RWPE1 (cell line): ENCODE data around the gene VRTN.

ENCODE experiments used
- CTCF ChIA-PET: fragments of 350-600 bp; sonication (Branson Sonifier 250); formaldehyde crosslinking; extraction: SDS; loops from one replicate; lab custom pipeline; 2021; lab: Yijun Ruan, JAX
- POLR2A ChIA-PET: fragments of 400-600 bp; formaldehyde crosslinking; extraction: SDS; loops from one replicate; lab custom pipeline; 2020; ENCODE audit warnings: antibody characterized with exemption; ENCODE audit not compliant: low non-redundant PET; lab: Yijun Ruan, JAX
- DNase-seq: peaks from one replicate; pipeline ENCODE4 v3.0.0; 2012; ENCODE audit warnings: low spot score
- H3K27ac ChIP-seq: fragments of 450-650 bp; 2 replicates; pipeline ENCODE4 v1.5.1; 2017
- TF ChIP-seq, protein P1 (sequence below): fragments of 450-650 bp; conservative IDR thresholded peaks from 2 replicates; pipeline ENCODE4 v1.5.1; 2017; ENCODE audit warnings: low read depth, mild to moderate bottlenecking

The VRTN gene

DNA sequence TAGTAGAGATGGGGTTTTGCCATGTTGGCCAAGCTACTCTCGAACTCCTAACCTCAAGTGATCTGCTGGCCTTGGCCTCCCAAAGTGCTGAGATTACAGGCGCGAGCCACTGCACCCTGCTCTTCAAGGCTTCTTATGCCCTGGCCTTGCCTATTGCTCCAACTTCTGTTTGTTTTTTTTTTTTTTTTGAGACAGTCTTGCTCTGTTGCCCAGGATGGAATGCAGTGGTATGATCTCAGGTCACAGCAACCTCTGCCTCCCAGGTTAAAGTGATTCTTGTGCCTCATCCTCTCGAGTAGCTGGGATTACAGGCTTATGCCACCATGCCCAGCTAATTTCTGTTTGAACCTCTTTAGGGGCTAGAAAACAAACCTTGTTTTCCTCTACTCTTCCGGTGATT is 39.6 kb upstream of the VRTN start:
- TF ChIP-seq, protein P1, sequence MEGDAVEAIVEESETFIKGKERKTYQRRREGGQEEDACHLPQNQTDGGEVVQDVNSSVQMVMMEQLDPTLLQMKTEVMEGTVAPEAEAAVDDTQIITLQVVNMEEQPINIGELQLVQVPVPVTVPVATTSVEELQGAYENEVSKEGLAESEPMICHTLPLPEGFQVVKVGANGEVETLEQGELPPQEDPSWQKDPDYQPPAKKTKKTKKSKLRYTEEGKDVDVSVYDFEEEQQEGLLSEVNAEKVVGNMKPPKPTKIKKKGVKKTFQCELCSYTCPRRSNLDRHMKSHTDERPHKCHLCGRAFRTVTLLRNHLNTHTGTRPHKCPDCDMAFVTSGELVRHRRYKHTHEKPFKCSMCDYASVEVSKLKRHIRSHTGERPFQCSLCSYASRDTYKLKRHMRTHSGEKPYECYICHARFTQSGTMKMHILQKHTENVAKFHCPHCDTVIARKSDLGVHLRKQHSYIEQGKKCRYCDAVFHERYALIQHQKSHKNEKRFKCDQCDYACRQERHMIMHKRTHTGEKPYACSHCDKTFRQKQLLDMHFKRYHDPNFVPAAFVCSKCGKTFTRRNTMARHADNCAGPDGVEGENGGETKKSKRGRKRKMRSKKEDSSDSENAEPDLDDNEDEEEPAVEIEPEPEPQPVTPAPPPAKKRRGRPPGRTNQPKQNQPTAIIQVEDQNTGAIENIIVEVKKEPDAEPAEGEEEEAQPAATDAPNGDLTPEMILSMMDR, result no peak
- no peak for DNase-seq
- ChIA-PET CTCF (interaction anchor here (0.6 kb wide), 3 partner anchors 17 to 128 kb away, joined by 3 read pairs; no protein-coding TSS in a partner anchor), POLR2A (no interaction called here)
- no peak overlapping the region for H3K27ac ChIP-seq

DNA sequence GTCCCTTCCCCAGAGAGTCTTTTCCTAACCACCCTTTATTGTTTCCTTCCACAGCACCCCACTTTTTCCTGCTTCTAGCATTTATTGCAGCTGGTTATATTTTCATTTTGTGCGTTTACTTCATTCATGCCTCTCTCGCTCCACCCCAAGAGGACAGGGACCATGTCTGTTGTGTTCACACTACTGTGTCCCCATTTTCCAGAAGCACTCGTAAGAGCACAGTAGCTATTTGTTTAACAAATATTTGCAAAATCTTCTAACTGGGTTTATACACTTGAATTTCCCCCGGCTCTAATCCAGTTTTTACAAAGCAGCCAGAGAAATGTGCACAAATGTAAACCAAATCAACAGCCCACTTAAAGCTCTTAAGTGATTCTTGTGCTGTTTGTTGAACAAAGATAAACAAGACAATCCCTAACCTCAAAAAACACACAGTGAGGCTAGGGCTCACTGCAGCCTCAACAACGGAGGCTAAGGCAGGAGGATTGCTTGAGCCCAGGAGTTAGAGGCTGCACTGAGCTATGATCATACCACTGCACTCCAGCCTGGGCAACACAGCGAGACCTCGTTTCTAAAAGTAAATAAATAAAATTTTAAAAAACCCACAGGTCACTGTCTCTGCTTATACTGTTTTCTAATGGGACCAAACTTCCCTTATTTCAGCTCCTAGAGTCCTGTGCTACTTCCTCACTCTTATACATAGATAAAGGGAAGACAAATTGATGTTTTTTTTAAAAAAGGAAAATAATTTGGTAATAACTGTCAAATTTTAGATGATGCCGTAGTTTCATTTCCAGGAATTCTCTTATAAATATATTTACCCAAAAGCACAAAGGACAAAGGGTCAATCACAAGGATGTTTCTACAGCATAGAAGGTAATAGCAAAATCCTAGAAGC is 38.9 kb upstream of the VRTN start:
- CTCF ChIA-PET, result interaction anchor here (0.6 to 1.0 kb wide), 3 partner anchors 13 to 63 kb away, joined by 3 read pairs; no protein-coding TSS in a partner anchor
- no peak overlapping the region for H3K27ac ChIP-seq
- no peak for DNase-seq
- TF ChIP-seq, protein P1, result no peak
- POLR2A ChIA-PET, result no interaction called here

DNA sequence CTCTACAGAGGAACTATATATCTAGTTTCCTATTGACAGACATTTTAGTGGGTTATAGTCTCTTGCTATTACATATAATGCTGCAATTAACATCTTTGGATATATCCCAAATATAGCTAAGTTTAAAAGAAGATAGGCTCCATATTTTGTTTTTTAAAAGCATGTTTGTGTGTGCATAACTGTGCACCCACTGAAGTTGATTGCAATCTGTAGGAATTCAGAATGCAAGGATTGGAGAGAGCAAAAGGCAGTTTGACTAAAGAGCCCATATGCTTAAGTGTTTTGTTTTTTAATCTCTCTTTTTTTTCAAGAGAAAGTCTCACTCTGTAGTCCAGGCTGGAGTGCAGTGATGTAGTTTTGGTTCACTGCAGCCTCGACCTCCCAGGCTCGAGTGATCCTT is 36.1 kb upstream of the VRTN start:
- TF ChIP-seq, protein P1, result no peak
- H3K27ac ChIP-seq, result no peak overlapping the region
- DNase-seq, result no peak
- POLR2A ChIA-PET, result no interaction called here
- CTCF ChIA-PET, result no interaction called here

DNA sequence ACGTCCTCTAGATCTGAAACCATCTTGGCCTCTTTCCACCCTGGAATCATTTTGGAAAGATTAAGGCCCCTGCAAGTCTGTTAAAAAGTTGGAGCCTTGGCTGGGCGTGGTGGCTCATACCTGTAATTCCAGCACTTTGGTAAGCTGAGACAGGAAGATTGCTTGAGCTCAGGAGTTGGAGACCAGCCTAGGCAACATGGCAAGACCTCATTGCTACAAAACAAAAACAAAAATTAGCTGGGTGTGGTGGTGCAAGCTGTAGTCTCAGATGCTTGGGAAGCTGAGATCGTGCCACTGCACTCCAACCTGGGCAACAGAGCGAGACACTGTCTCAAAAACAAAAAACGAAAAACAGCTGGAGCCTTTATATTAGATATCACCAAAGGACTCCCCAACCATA is 34.7 kb upstream of the VRTN start:
- no peak for DNase-seq
- H3K27ac ChIP-seq, result no peak overlapping the region
- CTCF ChIA-PET, result interaction anchor here (0.9 kb wide), 1 partner anchor 12 kb away, joined by 3 read pairs; no protein-coding TSS in a partner anchor
- POLR2A ChIA-PET, result no interaction called here
- TF ChIP-seq, protein P1, result no peak

DNA sequence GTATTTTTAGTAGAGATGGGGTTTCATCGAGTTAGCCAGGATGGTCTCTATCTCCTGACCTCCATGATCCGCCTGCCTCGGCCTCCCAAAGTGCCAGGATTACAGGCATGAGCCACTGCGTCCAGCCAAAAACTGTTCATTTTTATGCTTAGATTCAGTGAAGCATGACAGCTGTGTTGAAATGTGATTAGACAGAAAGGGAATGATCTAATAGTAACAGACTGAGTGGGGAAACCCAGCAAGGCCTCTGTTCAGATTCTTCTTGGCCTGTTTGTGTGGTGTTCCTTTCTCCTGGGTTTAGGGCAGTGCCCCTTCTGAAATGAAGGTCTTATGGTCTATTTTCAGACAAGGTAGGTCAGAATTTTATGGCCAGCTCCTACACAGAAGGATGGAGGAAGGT is 33.7 kb upstream of the VRTN start:
- ChIA-PET POLR2A (no interaction called here), CTCF (interaction anchor here (0.7 kb wide), 1 partner anchor 20 kb away, joined by 4 read pairs; no protein-coding TSS in a partner anchor)
- no peak overlapping the region for H3K27ac ChIP-seq
- TF ChIP-seq, protein P1, result no peak
- no peak for DNase-seq

DNA sequence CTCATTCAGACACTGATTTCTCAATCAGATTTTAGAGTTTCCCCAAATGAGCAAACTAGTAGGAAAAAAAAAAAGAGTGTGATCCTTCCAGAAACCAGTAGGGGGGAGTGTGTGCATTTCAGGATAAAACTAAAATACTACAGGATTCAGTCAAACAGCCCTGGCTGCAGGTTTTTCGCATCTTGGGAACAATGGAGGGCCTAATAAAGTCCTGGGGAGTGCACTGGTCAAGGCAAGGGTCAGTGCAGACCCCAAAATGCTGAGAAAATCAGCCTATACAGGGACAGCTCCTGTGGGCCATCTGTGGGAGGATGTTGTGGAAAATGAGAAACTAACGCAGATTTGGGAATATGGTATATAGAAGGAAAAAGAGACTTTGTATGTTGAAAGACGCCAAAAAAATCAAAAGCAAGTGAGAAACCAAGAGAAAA is 23.3 kb upstream of the VRTN start:
- TF ChIP-seq, protein P1, result peak; percentile 73
- ChIA-PET CTCF (interaction anchor here (0.6 kb wide), 2 partner anchors 16 to 18 kb away, joined by 3 to 8 read pairs; no protein-coding TSS in a partner anchor), POLR2A (no interaction called here)
- no peak overlapping the region for H3K27ac ChIP-seq
- peak; percentile 71 for DNase-seq
